Activated CD4-positive, alpha-beta T cell treated with anti-CD3 and anti-CD28 coated beads, Interleukin-2, amount 10 ng/mL, durations not matched to agents 24 days and 14 days (primary cell): ENCODE results near the gene FOXJ1. TPM values are rescaled to one million over a fixed set of nuclear protein-coding genes. Genes with fewer than 3 reads are reported as not detected.

Experiments
- DNase-seq: peaks from one replicate; pipeline ENCODE4 v3.0.0; 2022
- H3K27ac Mint-ChIP-seq: one replicate; pipeline ENCODE4 v1.8.0; 2022; ENCODE audit warnings: mild to moderate bottlenecking, mixed read lengths
- H3K27me3 Mint-ChIP-seq: one replicate; pipeline ENCODE4 v1.8.0; 2022; ENCODE audit warnings: mixed read lengths
- H3K36me3 Mint-ChIP-seq: one replicate; pipeline ENCODE4 v1.8.0; 2022; ENCODE audit warnings: low read depth, mild to moderate bottlenecking, mixed read lengths
- H3K4me1 Mint-ChIP-seq: one replicate; pipeline ENCODE4 v1.8.0; 2021; ENCODE audit warnings: mixed read lengths
- H3K4me3 Mint-ChIP-seq: one replicate; pipeline ENCODE4 v1.8.0; 2022; ENCODE audit warnings: mild to moderate bottlenecking, moderate library complexity, mixed read lengths
- H3K9me3 Mint-ChIP-seq: one replicate; pipeline ENCODE4 v1.8.0; 2021; ENCODE audit warnings: mixed read lengths
- intact Hi-C: fragments of 100-400 bp; cut with micrococcal nuclease; formaldehyde crosslinking; loops from one replicate; pipeline ENCODE4 v1.15.1; 2023
- total RNA-seq: library from RNA; stranded (reverse); gene quantifications from 2 replicates; pipeline ENCODE4 v1.2.3, GENCODE V29; 2022

The FOXJ1 gene
- total RNA-seq, 1 donor from 2014 or later, result 0.35 TPM

DNA sequence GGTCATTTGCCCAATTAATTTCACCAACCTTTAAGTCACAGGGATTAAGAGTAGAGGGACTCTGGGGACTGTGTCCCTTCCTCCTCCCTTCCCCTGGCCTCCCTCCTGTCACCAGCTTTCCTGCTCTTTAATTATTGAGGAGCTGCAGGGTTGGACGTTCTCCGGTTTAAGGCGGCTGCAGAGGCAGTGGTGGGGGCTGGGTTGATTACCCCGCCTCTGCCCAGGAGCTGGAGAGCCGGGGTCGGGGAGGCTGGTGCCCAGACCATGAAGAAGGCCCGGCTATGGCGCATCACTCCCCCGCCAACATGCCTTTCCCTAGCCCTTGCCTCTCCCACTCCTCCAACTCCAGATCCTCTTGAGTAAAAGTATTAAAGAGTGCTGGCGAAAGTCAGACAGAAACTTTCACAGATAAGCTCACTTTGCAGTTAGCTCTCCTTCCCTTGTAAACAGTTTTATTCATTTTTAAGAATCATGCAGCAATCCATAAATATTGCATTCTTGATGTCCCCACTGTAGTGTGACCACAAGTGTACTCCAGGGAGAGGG lies 1.1 kb upstream of the FOXJ1 start:
- Mint-ChIP-seq H3K27me3 (peaks cover 13% of the 10 kb centered on the region), H3K27ac (peak overlapping the region; percentile 80), H3K9me3 (no peaks in the 10 kb centered on the region), H3K36me3 (peaks cover 4% of the 10 kb centered on the region), H3K4me1 (peaks cover 56% of the 10 kb centered on the region), H3K4me3 (peak overlapping the region; percentile 83)
- DNase-seq, result no peak
- intact Hi-C loops, result loop anchor here (5.0 kb wide), 2 partner anchors 40 to 135 kb away; no protein-coding TSS in a partner anchor

DNA sequence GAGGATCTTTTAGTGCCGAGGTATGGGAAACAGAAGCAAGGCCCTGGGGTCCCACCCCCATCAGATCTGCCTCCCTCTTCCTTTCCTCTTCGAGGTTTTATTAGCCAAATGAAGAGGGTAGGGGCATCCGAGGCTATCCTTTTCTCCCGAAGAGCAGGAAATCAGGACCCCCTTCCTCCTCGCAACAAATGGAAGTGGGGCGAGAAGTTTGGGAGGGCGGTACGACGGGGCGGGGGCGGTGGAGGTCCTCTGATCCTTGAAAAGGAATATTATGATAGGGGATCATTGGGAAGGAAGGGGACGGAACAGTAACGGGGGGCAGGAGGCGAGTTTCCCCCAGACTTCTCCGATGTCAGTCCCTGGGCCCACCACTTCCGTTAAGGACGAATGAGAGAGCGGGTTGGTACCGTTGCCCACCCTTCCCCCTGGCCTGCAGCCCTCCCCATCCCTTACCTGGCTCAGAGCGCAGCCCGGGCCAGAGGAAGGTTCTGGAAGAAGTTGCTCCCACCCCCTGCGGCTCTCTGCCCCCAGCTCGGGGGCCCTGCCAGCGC lies 309 bp downstream of the FOXJ1 start:
- Mint-ChIP-seq H3K36me3 (peaks cover 4% of the 10 kb centered on the region), H3K9me3 (no peaks in the 10 kb centered on the region), H3K4me1 (peaks cover 44% of the 10 kb centered on the region), H3K27ac (no peak overlapping the region), H3K27me3 (peaks cover 13% of the 10 kb centered on the region), H3K4me3 (peak overlapping the region; percentile 61)
- no peak for DNase-seq
- intact Hi-C loops, result loop anchor here (5.0 kb wide), 2 partner anchors 42 to 137 kb away; no protein-coding TSS in a partner anchor

GRCh38 chr17:76139801-76140660 lies 1.0 kb downstream of the FOXJ1 start:
- peak overlapping the region; percentile 61 for H3K4me3 Mint-ChIP-seq
- peak; percentile 73 for DNase-seq
- peaks cover 13% of the 10 kb centered on the region for H3K27me3 Mint-ChIP-seq
- H3K27ac Mint-ChIP-seq, result no peak overlapping the region
- intact Hi-C loops, result loop anchor here (5.0 kb wide), 2 partner anchors 42 to 137 kb away; no protein-coding TSS in a partner anchor
- no peaks in the 10 kb centered on the region for H3K9me3 Mint-ChIP-seq
- peaks cover 40% of the 10 kb centered on the region for H3K4me1 Mint-ChIP-seq
- peaks cover 4% of the 10 kb centered on the region for H3K36me3 Mint-ChIP-seq

- H3K4me3 Mint-ChIP-seq, result no peak overlapping the region
- no peaks in the 10 kb centered on the region for H3K36me3 Mint-ChIP-seq
- H3K9me3 Mint-ChIP-seq, result no peaks in the 10 kb centered on the region
- DNase-seq, result no peak
- intact Hi-C loops, result no loop called here
- H3K27ac Mint-ChIP-seq, result no peak overlapping the region
- H3K27me3 Mint-ChIP-seq, result peaks cover 13% of the 10 kb centered on the region
- peaks cover 36% of the 10 kb centered on the region for H3K4me1 Mint-ChIP-seq
These were observed 1.9 kb downstream of the FOXJ1 start for GRCh38 chr17:76138896-76139752.

DNA sequence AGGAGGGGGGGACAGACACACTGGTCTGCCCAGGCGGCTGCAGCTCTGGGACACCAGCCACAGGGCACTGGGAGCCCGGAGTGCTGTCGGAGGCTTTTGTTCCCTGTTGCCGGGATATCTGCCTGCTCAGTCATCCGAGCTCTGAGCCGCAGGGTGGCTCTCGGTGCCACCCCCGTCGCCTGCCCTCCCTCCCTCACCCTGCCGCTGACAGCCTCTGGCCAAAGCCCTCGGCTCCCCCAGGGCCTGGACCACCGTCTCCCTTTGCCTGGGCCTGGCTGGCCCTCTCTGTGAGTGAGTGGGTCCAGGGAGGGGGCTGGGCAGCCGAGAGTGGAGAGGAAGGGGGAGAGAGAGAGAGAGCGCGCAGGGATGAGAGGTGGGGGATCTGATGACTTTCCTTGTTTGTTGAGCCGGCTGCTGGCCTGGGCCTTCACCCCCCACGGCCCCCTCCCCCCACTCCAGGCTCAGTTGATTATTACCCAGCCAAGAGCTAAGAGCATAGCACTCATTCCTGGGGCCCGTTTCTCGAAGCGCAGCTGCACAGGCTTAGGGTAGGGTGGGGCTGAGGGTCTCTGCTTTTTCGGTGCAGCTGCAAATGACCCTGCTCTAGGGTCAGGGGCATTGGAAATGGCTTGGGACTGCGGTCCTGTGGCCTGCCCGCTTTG lies 2.7 kb downstream of the FOXJ1 start:
- intact Hi-C loops, result no loop called here
- peaks cover 33% of the 10 kb centered on the region for H3K4me1 Mint-ChIP-seq
- H3K27ac Mint-ChIP-seq, result no peak overlapping the region
- H3K9me3 Mint-ChIP-seq, result no peaks in the 10 kb centered on the region
- no peak for DNase-seq
- no peak overlapping the region for H3K4me3 Mint-ChIP-seq
- H3K36me3 Mint-ChIP-seq, result no peaks in the 10 kb centered on the region
- H3K27me3 Mint-ChIP-seq, result peaks cover 13% of the 10 kb centered on the region

DNA sequence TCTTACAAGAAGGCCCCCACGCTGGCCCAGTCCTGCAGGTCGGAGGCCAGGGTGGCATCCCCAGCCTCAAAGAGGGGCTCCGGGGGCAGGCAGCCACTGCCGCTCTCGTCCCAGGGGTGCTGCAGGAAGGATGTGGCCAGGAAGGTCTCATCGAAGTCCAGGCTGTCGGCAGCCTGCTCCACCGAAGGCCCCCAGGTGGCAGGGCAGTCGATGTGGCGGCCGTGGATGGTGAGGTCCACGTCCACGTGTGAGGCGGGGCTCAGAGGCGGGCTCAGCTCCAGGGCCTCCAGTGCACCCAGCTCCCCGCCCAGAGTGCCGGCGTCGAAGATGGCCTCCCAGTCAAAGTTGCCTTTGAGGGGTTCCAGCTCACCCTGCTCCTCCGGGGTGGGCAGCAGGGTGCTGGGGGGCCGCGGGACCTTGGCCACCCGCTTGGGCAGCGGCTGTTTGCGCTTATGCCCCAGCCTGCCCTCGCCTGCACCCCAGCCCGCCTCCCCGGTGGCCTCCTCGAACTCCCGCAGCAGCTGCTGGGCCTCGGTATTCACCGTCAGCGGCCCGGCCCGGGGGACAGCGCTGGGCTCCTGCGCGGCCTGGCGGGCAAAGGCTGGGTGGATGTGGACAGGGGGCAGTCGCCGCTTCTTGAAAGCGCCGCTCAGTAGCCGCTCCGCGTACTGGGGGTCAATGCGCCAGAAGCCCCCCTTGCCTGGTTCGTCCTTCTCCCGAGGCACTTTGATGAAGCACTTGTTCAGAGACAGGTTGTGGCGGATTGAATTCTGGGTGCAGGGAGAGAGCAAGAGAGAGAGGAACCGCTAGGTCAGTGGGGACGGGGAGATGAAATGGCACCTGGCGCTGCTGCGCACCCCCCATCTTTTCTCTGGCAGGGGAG lies 3.5 kb downstream of the FOXJ1 start:
- intact Hi-C loops, result no loop called here
- H3K9me3 Mint-ChIP-seq, result no peaks in the 10 kb centered on the region
- DNase-seq, result no peak
- peaks cover 27% of the 10 kb centered on the region for H3K4me1 Mint-ChIP-seq
- H3K27ac Mint-ChIP-seq, result no peak overlapping the region
- H3K36me3 Mint-ChIP-seq, result no peaks in the 10 kb centered on the region
- H3K4me3 Mint-ChIP-seq, result no peak overlapping the region
- peaks cover 13% of the 10 kb centered on the region for H3K27me3 Mint-ChIP-seq

DNA sequence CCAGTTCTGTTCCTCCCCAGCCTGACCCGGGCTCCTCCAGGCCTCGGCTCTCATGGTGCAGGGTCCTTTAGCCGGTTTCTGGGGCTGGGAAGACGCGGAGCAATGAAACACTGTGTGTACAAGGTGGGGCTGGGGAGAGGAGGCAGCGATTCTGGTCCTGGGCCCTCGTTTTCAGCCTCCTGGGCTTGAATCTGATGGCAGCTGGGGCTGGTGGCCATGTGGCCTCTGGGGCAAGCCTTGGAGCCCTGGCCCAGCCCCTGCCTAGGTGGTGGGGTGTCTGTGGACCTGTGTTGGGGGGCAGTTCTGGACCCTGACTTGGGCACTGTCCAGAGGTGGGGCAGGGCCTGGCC lies 4.1 kb downstream of the FOXJ1 start:
- intact Hi-C loops, result no loop called here
- H3K27me3 Mint-ChIP-seq, result peaks cover 13% of the 10 kb centered on the region
- DNase-seq, result no peak
- H3K9me3 Mint-ChIP-seq, result no peaks in the 10 kb centered on the region
- no peak overlapping the region for H3K4me3 Mint-ChIP-seq
- no peak overlapping the region for H3K27ac Mint-ChIP-seq
- H3K4me1 Mint-ChIP-seq, result peaks cover 21% of the 10 kb centered on the region
- H3K36me3 Mint-ChIP-seq, result no peaks in the 10 kb centered on the region

- Mint-ChIP-seq H3K9me3 (no peaks in the 10 kb centered on the region), H3K4me1 (peaks cover 17% of the 10 kb centered on the region), H3K27me3 (peaks cover 13% of the 10 kb centered on the region), H3K36me3 (no peaks in the 10 kb centered on the region), H3K4me3 (no peak overlapping the region), H3K27ac (no peak overlapping the region)
- intact Hi-C loops, result no loop called here
- DNase-seq, result no peak
These were observed 4.6 kb downstream of the FOXJ1 start for GRCh38 chr17:76136276-76137000.

- no peak for DNase-seq
- intact Hi-C loops, result no loop called here
- Mint-ChIP-seq H3K9me3 (no peaks in the 10 kb centered on the region), H3K4me1 (peaks cover 14% of the 10 kb centered on the region), H3K4me3 (no peak overlapping the region), H3K27me3 (peaks cover 13% of the 10 kb centered on the region), H3K27ac (no peak overlapping the region), H3K36me3 (no peaks in the 10 kb centered on the region)
These were observed 5.2 kb downstream of the FOXJ1 start for GRCh38 chr17:76135810-76136188.

- H3K4me3 Mint-ChIP-seq, result no peak overlapping the region
- no peak for DNase-seq
- no peaks in the 10 kb centered on the region for H3K9me3 Mint-ChIP-seq
- no peaks in the 10 kb centered on the region for H3K36me3 Mint-ChIP-seq
- peaks cover 13% of the 10 kb centered on the region for H3K4me1 Mint-ChIP-seq
- H3K27ac Mint-ChIP-seq, result peak overlapping the region; percentile 76
- H3K27me3 Mint-ChIP-seq, result peaks cover 9% of the 10 kb centered on the region
- intact Hi-C loops, result no loop called here
These were observed 5.9 kb downstream of the FOXJ1 start for GRCh38 chr17:76134911-76135809.

DNA sequence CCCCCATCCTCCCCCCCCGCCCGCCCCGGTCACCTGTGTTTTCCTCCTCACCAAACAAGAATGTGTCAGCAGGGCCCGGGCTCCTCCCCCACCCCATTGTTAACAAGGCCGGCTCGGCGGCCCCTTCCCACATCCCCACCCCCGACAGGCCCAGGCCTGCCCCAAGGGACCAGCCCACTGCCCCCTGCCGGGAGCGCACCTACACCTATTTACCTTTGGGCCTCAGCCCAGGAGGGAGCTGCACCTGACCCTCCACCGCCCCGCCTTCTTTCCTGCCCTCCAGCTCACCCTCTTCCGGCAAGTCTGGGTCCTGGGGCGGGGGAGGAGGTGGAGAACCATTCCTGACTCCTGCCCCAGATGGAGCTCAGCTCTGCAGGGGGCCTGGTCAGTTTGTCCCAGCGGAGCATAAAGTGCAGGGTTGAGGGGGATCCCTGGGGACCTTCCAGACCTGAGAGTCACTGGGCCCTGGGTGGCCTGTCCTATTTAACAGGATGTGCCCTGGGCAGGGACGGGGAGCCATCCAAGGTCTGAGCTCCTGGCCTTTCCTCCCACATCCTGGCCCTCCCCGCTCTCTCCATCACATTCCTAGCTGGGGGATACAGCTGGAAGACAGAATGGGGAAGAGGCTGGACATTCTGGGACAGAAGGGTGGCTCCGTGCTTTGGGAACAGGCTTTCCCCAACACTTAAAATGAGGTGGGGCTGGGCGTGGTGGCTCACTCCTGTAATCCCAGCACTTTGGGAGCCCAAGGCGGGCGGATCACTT lies 8.3 kb downstream of the FOXJ1 start:
- Mint-ChIP-seq H3K9me3 (no peaks in the 10 kb centered on the region), H3K36me3 (no peaks in the 10 kb centered on the region), H3K4me1 (peaks cover 10% of the 10 kb centered on the region), H3K27me3 (no peaks in the 10 kb centered on the region), H3K4me3 (no peak overlapping the region), H3K27ac (no peak overlapping the region)
- intact Hi-C loops, result no loop called here
- no peak for DNase-seq
